Renal cortex interstitium (tissue), 11 donors: ENCODE results near the gene PLVAP. TPM values are rescaled to one million over a fixed set of nuclear protein-coding genes. Genes with fewer than 3 reads are reported as not detected.

Experiments used
- DNase-seq, 11 donors: peaks; one replicate each; pipeline ENCODE4 v3.0.0-alpha.2; 2013; ENCODE audit warnings: low read depth in 9 of 11, low spot score in 4 of 11; ENCODE audit errors: extremely low read depth in 1 of 11
- polyA plus RNA-seq, 3 donors: library from polyadenylated mRNA; unstranded; fragments of 120-200 nt; gene quantifications; one replicate each; pipeline ENCODE4 v1.2.1, GENCODE V29; 2013; ENCODE audit not compliant: insufficient read length in 3 of 3

The PLVAP gene
- polyA plus RNA-seq, 3 donors, result 142 to 223 (median 176) TPM

- peak in 1 of 11 donors; percentile 80 for DNase-seq
Measured at GRCh38 chr19:17405250-17406045, 28.3 kb upstream of the PLVAP start, which contains the start of gene BST2. BST2 (minus strand) TSS chr19:17405630; CDS start chr19:17405575, 55 bp downstream.

- no peak for DNase-seq
Measured at GRCh38 chr19:17404621-17405249, 27.6 kb upstream of the PLVAP start.

GRCh38 chr19:17404015-17404414 is 26.9 kb upstream of the PLVAP start:
- no peak for DNase-seq

- no peak for DNase-seq
Measured at GRCh38 chr19:17402982-17403855, 26.1 kb upstream of the PLVAP start.

GRCh38 chr19:17401628-17402027 is 24.5 kb upstream of the PLVAP start:
- no peak for DNase-seq

GRCh38 chr19:17398902-17399527 is 21.9 kb upstream of the PLVAP start:
- DNase-seq, result no peak

- DNase-seq, result no peak
Measured at GRCh38 chr19:17394891-17395415, 17.8 kb upstream of the PLVAP start.

- no peak for DNase-seq
Measured at GRCh38 chr19:17393914-17394313, 16.8 kb upstream of the PLVAP start, which contains the start of gene CCDC194. CCDC194 (minus strand) TSS chr19:17394196; CDS start chr19:17394158, 38 bp downstream.

- no peak for DNase-seq
Measured at GRCh38 chr19:17393002-17393401, 15.9 kb upstream of the PLVAP start.

- DNase-seq, result no peak
Measured at GRCh38 chr19:17391371-17392151, 14.4 kb upstream of the PLVAP start.

GRCh38 chr19:17390665-17391370 is 13.7 kb upstream of the PLVAP start:
- peak in 10 of 11 donors; percentile 83 to 95 (median 93) for DNase-seq

GRCh38 chr19:17389957-17390664 is 13.0 kb upstream of the PLVAP start:
- no peak for DNase-seq

GRCh38 chr19:17389288-17389687 is 12.1 kb upstream of the PLVAP start:
- DNase-seq, result no peak

- DNase-seq, result peak in 4 of 11 donors; percentile 61 to 66 (median 64)
Measured at GRCh38 chr19:17385878-17386611, 8.9 kb upstream of the PLVAP start.

GRCh38 chr19:17380426-17381138 is 3.4 kb upstream of the PLVAP start:
- no peak for DNase-seq
